Hepatocyte (in vitro differentiated cells): ENCODE data around the gene MRPL33.

ENCODE experiments used
- EZH2 ChIP-seq: fragments of 200-600 bp; sonication (generic); IDR thresholded peaks from 2 replicates; pipeline ENCODE4 v1.6.1; 2016; ENCODE audit warnings: antibody characterized with exemption, mild to moderate bottlenecking, borderline replicate concordance
- TF ChIP-seq, protein P1 (sequence below): fragments of 200-600 bp; sonication (generic); IDR thresholded peaks from 2 replicates; pipeline ENCODE4 v1.5.1; 2016; ENCODE audit warnings: antibody characterized with exemption, mild to moderate bottlenecking; ENCODE audit not compliant: poor library complexity

DNA sequence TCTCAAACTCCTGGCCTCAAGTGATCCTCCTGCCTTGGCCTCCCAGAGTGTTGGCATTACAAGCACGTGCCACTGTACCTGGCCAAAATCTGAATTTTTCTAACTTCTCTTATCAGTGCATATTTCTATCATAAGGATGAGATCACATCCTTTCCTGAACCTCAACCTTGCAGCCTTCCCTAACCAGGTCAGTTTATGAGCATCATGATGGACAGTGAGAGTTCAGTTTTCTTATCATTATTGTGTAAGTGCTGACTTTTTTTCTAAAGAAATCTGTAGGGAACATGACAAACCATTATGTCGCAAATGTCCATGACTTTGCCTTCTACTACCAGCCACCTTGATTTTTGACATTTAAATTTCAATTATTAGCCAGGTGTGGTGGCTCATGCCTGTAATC, 31.5 kb downstream of the MRPL33 start:
- TF ChIP-seq, protein P1, sequence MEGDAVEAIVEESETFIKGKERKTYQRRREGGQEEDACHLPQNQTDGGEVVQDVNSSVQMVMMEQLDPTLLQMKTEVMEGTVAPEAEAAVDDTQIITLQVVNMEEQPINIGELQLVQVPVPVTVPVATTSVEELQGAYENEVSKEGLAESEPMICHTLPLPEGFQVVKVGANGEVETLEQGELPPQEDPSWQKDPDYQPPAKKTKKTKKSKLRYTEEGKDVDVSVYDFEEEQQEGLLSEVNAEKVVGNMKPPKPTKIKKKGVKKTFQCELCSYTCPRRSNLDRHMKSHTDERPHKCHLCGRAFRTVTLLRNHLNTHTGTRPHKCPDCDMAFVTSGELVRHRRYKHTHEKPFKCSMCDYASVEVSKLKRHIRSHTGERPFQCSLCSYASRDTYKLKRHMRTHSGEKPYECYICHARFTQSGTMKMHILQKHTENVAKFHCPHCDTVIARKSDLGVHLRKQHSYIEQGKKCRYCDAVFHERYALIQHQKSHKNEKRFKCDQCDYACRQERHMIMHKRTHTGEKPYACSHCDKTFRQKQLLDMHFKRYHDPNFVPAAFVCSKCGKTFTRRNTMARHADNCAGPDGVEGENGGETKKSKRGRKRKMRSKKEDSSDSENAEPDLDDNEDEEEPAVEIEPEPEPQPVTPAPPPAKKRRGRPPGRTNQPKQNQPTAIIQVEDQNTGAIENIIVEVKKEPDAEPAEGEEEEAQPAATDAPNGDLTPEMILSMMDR: no peak
- TF ChIP-seq EZH2: no peak
